ENCODE data around the gene VASH1. TPM values are rescaled to one million over a fixed set of nuclear protein-coding genes. Genes with fewer than 3 reads are reported as not detected.
"Not testable (repeated sequence)": the region's sequence is repeated elsewhere in the genome, so short reads cannot be mapped to it uniquely, and the experiment has no call there.

Gene VASH1
- total RNA-seq, 1 donor: 4.4 TPM

- no peak for DNase-seq (ENCODE audit: low read depth)
- no peak overlapping the region for H3K4me3 ChIP-seq (ENCODE audit: low read depth, low read length)
- TF ChIP-seq CTCF (IDR thresholded peaks at IDR 0.05; ENCODE audit: insufficient read depth, low read length): no peak
Measured at GRCh38 chr14:76726551-76726970, 34.7 kb upstream of the VASH1 start.

- no peak overlapping the region for H3K4me3 ChIP-seq (ENCODE audit: low read depth, low read length)
- no peak for TF ChIP-seq CTCF (IDR thresholded peaks at IDR 0.05; ENCODE audit: insufficient read depth, low read length)
- DNase-seq (ENCODE audit: low read depth): no peak
Measured at GRCh38 chr14:76727384-76727783, 33.9 kb upstream of the VASH1 start.

GRCh38 chr14:76727901-76728300 is 33.4 kb upstream of the VASH1 start:
- no peak for TF ChIP-seq CTCF (IDR thresholded peaks at IDR 0.05; ENCODE audit: insufficient read depth, low read length)
- no peak overlapping the region for H3K4me3 ChIP-seq (ENCODE audit: low read depth, low read length)
- no peak for DNase-seq (ENCODE audit: low read depth)

- no peak for TF ChIP-seq CTCF (IDR thresholded peaks at IDR 0.05; ENCODE audit: insufficient read depth, low read length)
- no peak for DNase-seq (ENCODE audit: low read depth)
- H3K4me3 ChIP-seq (ENCODE audit: low read depth, low read length): no peak overlapping the region
Measured at GRCh38 chr14:76729258-76729657, 32.0 kb upstream of the VASH1 start.

GRCh38 chr14:76729953-76730505 is 31.2 kb upstream of the VASH1 start:
- no peak for DNase-seq (ENCODE audit: low read depth)
- TF ChIP-seq CTCF (IDR thresholded peaks at IDR 0.05; ENCODE audit: insufficient read depth, low read length): no peak
- H3K4me3 ChIP-seq (ENCODE audit: low read depth, low read length): no peak overlapping the region

GRCh38 chr14:76734501-76734900 is 26.8 kb upstream of the VASH1 start:
- DNase-seq (ENCODE audit: low read depth): not testable (repeated sequence)

GRCh38 chr14:76736514-76736913 is 24.8 kb upstream of the VASH1 start:
- DNase-seq (ENCODE audit: low read depth): no peak
- no peak overlapping the region for H3K4me3 ChIP-seq (ENCODE audit: low read depth, low read length)
- TF ChIP-seq CTCF (IDR thresholded peaks at IDR 0.05; ENCODE audit: insufficient read depth, low read length): no peak

More at GRCh38 chr14:76734501-76734900, 26.8 kb upstream of the VASH1 start:
- H3K4me3 ChIP-seq (ENCODE audit: low read depth, low read length): not testable (repeated sequence)

Measured in fibroblast of the aortic adventitia (primary cell).